Stimulated activated CD4-positive, alpha-beta T cell treated with anti-CD3 and anti-CD28 coated beads, Interleukin-1b, Interleukin-23, amount 100 ng/mL, for 24 hours (primary cell): Measurements from ENCODE around the gene GPR15.
A peak's percentile ranks its signal among the peaks of the same experiment; 100 is the strongest.
"Not testable (repeated sequence)": the region's sequence is repeated elsewhere in the genome, so short reads cannot be mapped to it uniquely, and the experiment has no call there.

Source experiments
- DNase-seq, 4 experiments: peaks; one replicate each; pipeline ENCODE4 v3.0.0-alpha.2; 2020; ENCODE audit warnings: low read depth in 4 of 4, low spot score in 1 of 4

Gene GPR15

GRCh38 chr3:98557324-98558010, 25.7 kb downstream of the GPR15 start:
- DNase-seq = peak in 1 of 4 experiments; percentile 30

DNA sequence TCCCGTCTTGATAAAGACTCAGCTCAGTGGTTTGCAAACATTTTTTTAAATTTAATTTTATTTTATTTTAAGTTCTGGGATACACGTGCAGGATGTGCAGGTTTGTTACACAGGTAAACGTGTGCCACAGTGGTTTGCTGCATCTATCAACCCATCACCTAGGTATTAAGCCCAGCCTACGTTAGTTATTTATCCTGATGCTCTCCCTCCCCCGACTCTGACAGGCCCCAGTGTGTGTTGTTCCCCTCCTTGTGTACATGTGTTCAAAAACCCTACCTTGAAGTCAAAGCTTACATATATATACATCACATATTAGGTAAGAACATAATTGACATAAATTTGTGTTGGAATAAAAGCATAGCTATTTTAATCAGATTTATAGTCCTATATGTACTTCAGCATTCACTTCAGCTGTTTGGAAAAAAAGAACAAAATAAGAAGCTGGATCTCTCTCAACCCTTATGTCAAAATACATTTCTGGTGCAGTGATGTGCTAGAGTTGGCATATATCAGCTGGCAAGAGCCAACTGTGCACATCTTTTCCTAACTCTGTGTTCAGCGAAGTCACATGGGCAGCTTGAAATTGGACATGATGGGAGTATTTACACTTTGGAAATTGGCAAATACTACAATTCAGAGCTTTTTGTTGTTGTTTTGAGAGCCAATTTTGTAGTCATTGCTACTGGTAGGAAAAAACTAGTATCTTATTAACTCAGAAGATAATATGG, 26.5 kb downstream of the GPR15 start:
- DNase-seq = no peak

GRCh38 chr3:98559769-98560168, 28.0 kb downstream of the GPR15 start:
- not testable (repeated sequence) for DNase-seq

DNA sequence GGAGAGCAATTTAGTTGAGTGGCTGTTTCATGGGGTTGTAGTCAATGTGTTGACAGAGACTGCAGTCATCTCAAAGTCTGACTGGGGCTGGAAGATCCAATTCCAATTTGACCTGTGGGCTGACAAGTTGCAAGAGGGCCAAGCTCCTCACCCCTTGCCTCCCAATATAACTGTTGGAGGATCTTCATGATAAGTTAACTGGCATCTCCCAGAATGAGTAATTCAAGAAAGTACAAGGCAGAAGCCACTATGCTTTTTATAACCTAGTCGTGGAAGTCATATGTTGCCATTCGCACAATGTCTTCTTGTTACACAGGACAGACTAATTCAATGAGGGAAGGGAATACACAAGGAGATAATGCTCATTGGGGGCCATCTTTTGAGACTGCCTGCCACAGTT, 29.1 kb downstream of the GPR15 start:
- no peak for DNase-seq

GRCh38 chr3:98561727-98562521, 30.1 kb downstream of the GPR15 start:
- DNase-seq = no peak

DNA sequence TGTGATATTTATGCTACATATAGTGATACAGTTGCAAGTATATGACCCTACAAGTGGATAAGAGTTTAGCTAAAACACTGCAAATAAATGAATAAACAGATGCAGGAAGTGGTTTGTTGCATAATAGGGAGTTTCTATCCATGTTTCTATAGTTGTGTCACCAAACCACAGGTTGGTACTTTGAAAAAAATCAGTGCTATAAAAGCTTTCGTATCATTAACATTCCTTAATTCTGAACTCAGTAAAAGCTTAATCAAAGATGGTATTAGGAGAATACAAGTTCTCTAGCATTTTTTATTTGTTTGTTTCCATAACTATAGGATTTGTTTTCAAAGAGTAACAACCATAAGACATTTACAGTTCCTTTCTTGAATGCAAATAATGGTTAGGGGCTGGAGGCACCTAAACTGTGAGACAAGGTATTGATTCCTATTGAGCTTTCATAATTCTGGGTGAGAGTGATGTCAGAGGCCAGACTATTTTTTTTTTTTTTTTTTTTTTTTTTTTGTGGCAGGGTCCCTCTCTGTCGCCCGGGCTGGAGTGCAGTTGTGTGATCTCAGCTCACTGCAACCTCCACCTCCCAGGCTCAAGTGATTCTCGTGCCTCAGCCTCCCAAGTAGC, 32.0 kb downstream of the GPR15 start:
- no peak for DNase-seq

GRCh38 chr3:98564282-98565005, 32.7 kb downstream of the GPR15 start:
- DNase-seq = no peak

GRCh38 chr3:98565237-98565643, 33.5 kb downstream of the GPR15 start:
- DNase-seq = no peak

DNA sequence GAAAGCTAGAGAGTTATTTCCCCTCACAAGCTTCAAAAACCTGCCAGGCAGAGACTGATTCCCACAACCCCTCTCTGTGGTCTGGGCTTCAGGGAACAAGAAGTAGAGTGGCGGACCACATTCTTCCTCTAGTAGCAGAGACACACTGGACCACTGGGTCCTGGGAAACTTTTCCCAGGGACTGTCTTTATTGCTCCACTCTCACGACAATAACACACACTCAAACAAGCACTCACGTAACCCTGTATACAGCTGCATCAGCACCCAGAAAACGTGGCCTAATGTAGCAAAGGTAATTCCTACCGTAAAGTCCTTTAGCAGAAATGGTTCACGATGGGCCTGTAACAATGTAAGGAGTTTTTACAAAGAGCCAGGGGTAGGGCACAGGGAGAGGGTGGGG, 34.1 kb downstream of the GPR15 start:
- no peak for DNase-seq

DNA sequence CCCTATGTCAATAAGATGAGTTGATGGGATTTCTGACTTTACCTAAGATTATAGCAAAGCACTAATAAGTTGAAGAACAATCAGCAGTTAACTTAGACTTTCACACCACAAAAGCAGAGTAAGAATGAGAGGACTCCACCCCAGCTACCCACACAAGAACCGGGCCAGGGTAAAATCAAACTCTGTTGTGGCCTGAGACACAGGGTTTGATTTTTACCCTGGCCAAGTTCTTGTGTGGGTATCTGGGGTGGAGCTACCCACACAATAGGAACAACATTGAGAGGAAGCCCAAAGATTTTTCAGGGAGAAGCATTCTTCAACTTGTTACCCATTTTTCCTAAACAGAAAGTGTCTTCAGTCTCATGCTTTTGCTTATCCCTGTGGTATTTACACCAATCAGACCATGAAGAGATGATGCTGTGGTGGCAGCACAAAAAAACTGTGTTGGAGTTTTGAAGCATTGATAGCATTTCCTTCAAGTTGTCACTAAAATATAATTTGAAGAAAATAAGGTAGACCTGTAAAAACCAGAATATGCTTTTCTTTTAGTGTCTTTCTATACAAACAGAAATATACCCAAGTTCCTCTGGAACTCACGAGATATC, 36.0 kb downstream of the GPR15 start:
- no peak for DNase-seq

DNA sequence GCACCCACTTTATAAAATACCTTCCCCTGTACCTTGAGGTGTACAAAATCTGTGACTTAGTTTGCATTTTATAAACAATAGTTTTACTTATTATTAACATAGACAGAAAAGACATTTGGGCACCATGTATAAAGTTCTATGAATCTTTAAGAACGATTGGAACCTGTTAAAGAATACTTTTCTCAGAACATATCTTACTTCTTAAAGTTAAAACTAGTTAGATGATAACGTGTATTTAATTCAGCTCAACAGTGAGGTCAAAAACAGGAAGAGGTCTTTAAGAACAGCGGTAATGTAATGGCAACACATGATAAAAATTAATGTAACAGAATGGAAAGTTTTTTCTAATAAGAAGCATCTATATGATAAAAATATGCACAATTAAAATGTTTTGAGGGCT, 36.6 kb downstream of the GPR15 start:
- no peak for DNase-seq

GRCh38 chr3:98573181-98573728, 41.5 kb downstream of the GPR15 start:
- DNase-seq = no peak

DNA sequence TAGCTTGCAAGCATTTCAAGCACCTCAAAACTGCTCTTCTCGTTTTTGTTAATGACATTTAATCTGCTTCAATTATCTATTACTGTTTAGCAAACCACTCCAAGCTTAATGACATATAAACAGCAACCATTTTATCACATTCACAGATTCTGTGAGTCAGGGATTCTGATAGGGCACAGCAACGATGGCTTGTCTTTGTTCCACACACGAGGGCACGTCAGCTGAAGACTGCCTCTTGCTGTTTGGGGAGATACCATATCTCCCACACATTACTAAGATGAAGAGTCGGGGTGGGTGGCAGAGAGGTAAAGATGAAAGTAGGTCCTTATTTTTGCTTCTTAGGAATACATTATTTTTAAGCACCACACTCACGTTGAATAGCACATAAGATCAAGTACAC, 42.4 kb downstream of the GPR15 start:
- no peak for DNase-seq

GRCh38 chr3:98577178-98577895, 45.6 kb downstream of the GPR15 start:
- DNase-seq = no peak

- no peak for DNase-seq
These were observed 48.9 kb downstream of the GPR15 start for GRCh38 chr3:98580401-98581386.

GRCh38 chr3:98581474-98581873, 49.7 kb downstream of the GPR15 start:
- DNase-seq = no peak

GRCh38 chr3:98582042-98582441, 50.3 kb downstream of the GPR15 start:
- DNase-seq = no peak

DNA sequence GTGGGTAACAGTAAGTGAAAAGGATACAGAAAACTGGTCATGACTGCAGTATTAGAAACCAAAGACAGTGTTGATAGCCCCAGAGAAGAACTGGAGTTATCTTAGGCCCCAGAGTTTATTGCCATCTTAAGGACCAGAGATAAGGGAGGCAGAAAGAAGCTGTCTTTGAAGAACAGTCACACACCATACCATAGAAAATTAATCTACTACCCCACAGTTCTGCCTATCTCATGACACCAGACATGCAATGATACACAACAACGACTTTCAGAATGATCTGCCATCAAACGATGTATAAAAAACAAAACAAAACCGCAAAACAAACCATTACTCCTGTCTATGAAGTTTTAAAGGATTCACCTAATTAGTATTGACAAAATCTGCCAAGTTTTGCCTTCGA, 52.0 kb downstream of the GPR15 start:
- DNase-seq = no peak
